ENCODE results near the gene WNK1. TPM values are rescaled to one million over a fixed set of nuclear protein-coding genes. Genes with fewer than 3 reads are reported as not detected.

WNK1 gene
- total and polyA plus RNA-seq, 2 of the 8 experiments (the other 6 are each of a cell fraction or from before 2014, with no cell fraction given): 88.2 to 157 TPM

DNA sequence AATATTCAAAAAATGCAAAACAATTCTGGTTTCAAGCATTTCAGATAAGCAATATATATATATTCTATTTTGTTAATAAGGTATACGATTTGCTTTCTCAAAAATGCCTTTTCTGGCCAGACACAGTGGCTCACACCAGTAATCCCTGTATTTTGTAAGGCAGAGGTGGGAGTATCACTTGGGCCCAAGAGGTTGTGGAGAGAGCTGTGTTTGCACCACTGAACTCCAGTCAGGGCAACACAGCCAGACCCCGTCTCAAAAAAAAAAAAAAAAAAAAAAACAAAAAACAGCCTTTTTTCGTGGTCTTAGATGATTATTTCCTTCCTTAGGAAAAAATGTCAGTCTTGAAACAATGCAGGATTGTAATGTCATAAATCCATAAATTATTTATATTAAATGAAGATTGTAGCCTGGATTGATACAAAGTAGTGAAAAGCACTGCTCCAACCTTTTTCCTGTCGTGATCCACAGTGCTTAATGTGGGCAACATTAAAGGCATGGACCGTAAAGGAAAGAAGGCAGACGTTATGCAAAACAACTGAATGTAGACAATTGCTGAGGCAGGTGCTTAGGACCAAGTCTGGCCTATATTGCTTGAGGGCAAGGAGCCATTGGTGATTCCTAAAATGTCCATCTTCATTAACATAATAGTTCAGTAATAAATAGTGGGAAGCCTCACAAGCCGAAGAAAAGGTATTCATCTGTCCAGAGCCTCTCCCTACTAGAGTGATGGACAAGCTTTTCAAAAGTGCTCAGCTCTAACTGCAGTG, 160.3 kb downstream of the WNK1 start:
- peaks cover 20 to 88% (median 40%) of the 10 kb centered on the region in 4 experiments for H3K36me3 ChIP-seq (ENCODE audit: control insufficient read depth in 2 of 4, insufficient read depth in 4 of 4, low read length in 3 of 4)

More for the DNA sequence above, 160.3 kb downstream of the WNK1 start:
- Histone ChIP-seq H3K4me2 (ENCODE audit: insufficient read depth in 1 of 2, low read depth in 2 of 2, low read length in 2 of 2) (no peak overlapping the region), H4K20me1 (replicated peaks in 1 of 2; ENCODE audit: control insufficient read depth in 1 of 2, insufficient read depth in 2 of 2, low read length in 2 of 2) (peaks cover 0 to 2% of the 10 kb centered on the region in 2 experiments), H2BK12ac (ENCODE audit: low read depth, low read length) (no peak overlapping the region), H2BK120ac (replicated peaks; ENCODE audit: low read depth, low read length) (no peak overlapping the region), H3K9ac (replicated peaks in 1 of 4; ENCODE audit: extremely low read depth in 1 of 4, low read depth in 3 of 4, low read length in 3 of 4) (no peak overlapping the region), H3K79me2 (ENCODE audit: control insufficient read depth in 1 of 2, insufficient read depth in 2 of 2, low read length in 2 of 2) (no peaks in the 10 kb centered on the region), H3K23ac (ENCODE audit: insufficient read length) (no peak overlapping the region), H2AK5ac (ENCODE audit: low read depth, low read length) (no peak overlapping the region), H2BK5ac (ENCODE audit: low read depth, low read length) (no peak overlapping the region), H4K5ac (ENCODE audit: insufficient read length, low read depth, low read length) (no peak overlapping the region), H2AFZ (ENCODE audit: low read length) (no peak overlapping the region), H3K27me3 (replicated peaks in 1 of 4; ENCODE audit: control insufficient read depth in 3 of 4, extremely low read depth in 1 of 4, insufficient read depth in 3 of 4, low read length in 3 of 4) (no peaks in the 10 kb centered on the region), H3K4me3 (ENCODE audit: extremely low read depth in 1 of 4, insufficient read depth in 2 of 4, low read depth in 3 of 4, low read length in 4 of 4) (no peak overlapping the region), H4K91ac (replicated peaks; ENCODE audit: insufficient read length, low read length) (no peak overlapping the region), H3K4ac (replicated peaks; ENCODE audit: insufficient read length, low read depth, low read length) (no peak overlapping the region), H4K8ac (ENCODE audit: extremely low read depth, insufficient read depth, low read length) (no peak overlapping the region), H3K18ac (ENCODE audit: extremely low read depth, low read length) (no peak overlapping the region), H3K14ac (ENCODE audit: insufficient read length) (no peak overlapping the region), H3K23me2 (ENCODE audit: low read depth, low read length) (no peaks in the 10 kb centered on the region), H3K27ac (ENCODE audit: low read depth, low read length) (no peak overlapping the region), H3K79me1 (ENCODE audit: low read depth, low read length) (no peaks in the 10 kb centered on the region), H3K4me1 (replicated peaks in 1 of 4; ENCODE audit: control insufficient read depth in 3 of 4, insufficient read depth in 4 of 4, low read length in 3 of 4) (0 out of 7 replicates have a peak, but pooled peaks cover 0 to 4% (median 0%) of the 10 kb centered on the region in 4 experiments), H2BK20ac (ENCODE audit: low read length) (no peak overlapping the region), H2BK15ac (ENCODE audit: low read length) (no peak overlapping the region), H3K9me3 (ENCODE audit: insufficient read depth in 2 of 2, low read depth in 1 of 2, low read length in 1 of 2) (no peaks in the 10 kb centered on the region), H3K56ac (replicated peaks; ENCODE audit: insufficient read length, low read depth, low read length) (no peak overlapping the region)
- 83% methylated on average over 7 of the region's 7 CpGs; no CpG with 5 or more reads in 1 of the 2 experiments for WGBS, 2 experiments (ENCODE audit: extremely low coverage in 1 of 2, insufficient coverage in 1 of 2, insufficient read length in 1 of 2, insufficient replicate concordance in 2 of 2, low coverage in 1 of 2, low lambda C conversion rate in 2 of 2, missing lambda C conversion rate in 1 of 2)
- no peak for TF ChIP-seq KDM1A (IDR thresholded peaks at IDR 0.05; ENCODE audit: borderline replicate concordance, low read length)
- no peak for TF ChIP-seq SAP30 (IDR thresholded peaks at IDR 0.05; ENCODE audit: insufficient read depth, insufficient replicate concordance, low read length)
- no peak for TF ChIP-seq SIX5 (IDR thresholded peaks at IDR 0.05; ENCODE audit: low read depth, low read length)
- TF ChIP-seq TAF7 (optimal IDR thresholded peaks at IDR 0.05; ENCODE audit: borderline replicate concordance, low read depth, low read length): no peak
- no peak for TF ChIP-seq TAF1 (IDR thresholded peaks at IDR 0.05; ENCODE audit: low read depth, low read length)
- TF ChIP-seq SIRT6 (IDR thresholded peaks at IDR 0.05; ENCODE audit: low read length): no peak
- no peak for TF ChIP-seq GABPA (IDR thresholded peaks at IDR 0.05; ENCODE audit: borderline replicate concordance, insufficient read depth, low read length)
- no peak for TF ChIP-seq ASH2L (IDR thresholded peaks at IDR 0.05; ENCODE audit: low read length)
- no peak for TF ChIP-seq SP1 (IDR thresholded peaks at IDR 0.05; ENCODE audit: low read depth, low read length)
- no peak for TF ChIP-seq BCL11A (IDR thresholded peaks at IDR 0.05; ENCODE audit: low read depth in 2 of 2, low read length in 2 of 2)
- TF ChIP-seq CEBPB (IDR thresholded peaks at IDR 0.05; ENCODE audit: low read depth, low read length): no peak
- POLR2A ChIA-PET (ENCODE audit: partially characterized antibody): interaction anchor here (1.1 to 1.2 kb wide), 3 partner anchors 9 to 25 kb away, joined by 3 to 4 read pairs (median 3); no protein-coding TSS in a partner anchor
- FAIRE-seq (no peak), DNase-seq (ENCODE audit: low read depth in 1 of 2, low spot score in 2 of 2) (no peak)
- CTCF ChIA-PET (ENCODE audit: partially characterized antibody): interaction anchor here (1.2 to 1.4 kb wide), 4 partner anchors 8 to 342 kb away, joined by 3 to 5 read pairs (median 3); no protein-coding TSS in a partner anchor

Data from H1 (cell line).